Ishikawa (cell line): ENCODE results near the gene CCDC6.

Experiments
- CEBPB ChIP-seq: IDR thresholded peaks from 2 replicates; pipeline ENCODE4 v1.6.1; 2012
- CREB1 ChIP-seq: IDR thresholded peaks from 2 replicates; pipeline ENCODE4 v1.6.1; 2012; ENCODE audit warnings: low read depth
- EGR1 ChIP-seq: IDR thresholded peaks from 2 replicates; pipeline ENCODE4 v1.6.1; 2012
- EP300 ChIP-seq: IDR thresholded peaks from 2 replicates; pipeline ENCODE4 v1.6.1; 2012; ENCODE audit warnings: borderline replicate concordance
- FOXM1 ChIP-seq: IDR thresholded peaks from 2 replicates; pipeline ENCODE4 v1.6.1; 2012; ENCODE audit warnings: low read depth, borderline replicate concordance
- NFIC ChIP-seq: IDR thresholded peaks from 2 replicates; pipeline ENCODE4 v1.6.1; 2012
- RAD21 ChIP-seq: IDR thresholded peaks from 2 replicates; pipeline ENCODE4 v1.6.1; 2012; ENCODE audit warnings: low read depth
- TAF1 ChIP-seq: IDR thresholded peaks from 2 replicates; pipeline ENCODE4 v1.6.1; 2012; ENCODE audit warnings: low read depth, mild to moderate bottlenecking
- TCF12 ChIP-seq: IDR thresholded peaks from 2 replicates; pipeline ENCODE4 v1.6.1; 2012; ENCODE audit warnings: low read depth
- TEAD4 ChIP-seq: IDR thresholded peaks from 2 replicates; pipeline ENCODE4 v1.6.1; 2012
- YY1 ChIP-seq: IDR thresholded peaks from 2 replicates; pipeline ENCODE4 v1.6.1; 2012; ENCODE audit warnings: low read depth
- ZBTB7A ChIP-seq: IDR thresholded peaks from 2 replicates; pipeline ENCODE4 v1.6.1; 2012; ENCODE audit warnings: low read depth
- TF ChIP-seq, protein P1 (sequence below): IDR thresholded peaks from 2 replicates; pipeline ENCODE4 v1.6.1; 2012
- TF ChIP-seq, protein P2 (sequence below): IDR thresholded peaks from 2 replicates; pipeline ENCODE4 v1.6.1; 2012; ENCODE audit warnings: low read depth, mild to moderate bottlenecking
- TF ChIP-seq, protein P3 (sequence below): IDR thresholded peaks from 2 replicates; pipeline ENCODE4 v1.6.1; 2012

CCDC6 gene

DNA sequence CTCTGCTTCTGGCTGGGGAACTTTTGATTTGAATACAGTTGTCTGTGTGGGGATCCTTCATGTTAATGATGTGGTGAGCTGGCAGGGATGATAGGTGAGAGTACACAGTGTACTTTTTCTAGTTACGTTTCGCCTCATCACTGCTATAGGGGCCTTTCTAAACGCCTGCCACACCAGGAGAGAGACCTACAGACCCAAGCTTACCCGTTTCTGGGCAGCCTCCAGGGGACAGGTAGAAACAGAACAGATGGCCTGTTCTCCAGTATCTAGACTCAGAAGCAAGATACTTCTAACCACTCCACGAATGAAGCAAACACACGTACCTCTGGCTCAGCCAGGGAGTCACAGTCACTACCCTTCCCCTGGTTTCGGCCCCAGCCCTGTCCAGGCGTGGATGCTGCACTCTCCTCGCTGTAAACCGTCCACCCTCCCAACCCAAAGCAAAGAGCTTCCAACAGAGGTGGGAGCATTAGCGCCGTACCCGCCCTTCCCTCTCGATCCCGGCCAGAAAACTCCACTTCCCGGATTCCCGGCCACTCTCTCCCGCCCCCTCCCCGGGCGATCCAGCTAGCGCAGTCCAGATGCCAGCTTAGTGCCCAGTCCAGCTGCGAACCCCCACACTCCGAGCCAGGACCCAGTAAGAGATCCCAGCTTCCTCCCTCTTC is 1.2 kb downstream of the CCDC6 start:
- TF ChIP-seq RAD21 = no peak
- TF ChIP-seq, protein P1, sequence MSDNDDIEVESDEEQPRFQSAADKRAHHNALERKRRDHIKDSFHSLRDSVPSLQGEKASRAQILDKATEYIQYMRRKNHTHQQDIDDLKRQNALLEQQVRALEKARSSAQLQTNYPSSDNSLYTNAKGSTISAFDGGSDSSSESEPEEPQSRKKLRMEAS = no peak
- TF ChIP-seq EP300 = no peak
- TF ChIP-seq, protein P2, sequence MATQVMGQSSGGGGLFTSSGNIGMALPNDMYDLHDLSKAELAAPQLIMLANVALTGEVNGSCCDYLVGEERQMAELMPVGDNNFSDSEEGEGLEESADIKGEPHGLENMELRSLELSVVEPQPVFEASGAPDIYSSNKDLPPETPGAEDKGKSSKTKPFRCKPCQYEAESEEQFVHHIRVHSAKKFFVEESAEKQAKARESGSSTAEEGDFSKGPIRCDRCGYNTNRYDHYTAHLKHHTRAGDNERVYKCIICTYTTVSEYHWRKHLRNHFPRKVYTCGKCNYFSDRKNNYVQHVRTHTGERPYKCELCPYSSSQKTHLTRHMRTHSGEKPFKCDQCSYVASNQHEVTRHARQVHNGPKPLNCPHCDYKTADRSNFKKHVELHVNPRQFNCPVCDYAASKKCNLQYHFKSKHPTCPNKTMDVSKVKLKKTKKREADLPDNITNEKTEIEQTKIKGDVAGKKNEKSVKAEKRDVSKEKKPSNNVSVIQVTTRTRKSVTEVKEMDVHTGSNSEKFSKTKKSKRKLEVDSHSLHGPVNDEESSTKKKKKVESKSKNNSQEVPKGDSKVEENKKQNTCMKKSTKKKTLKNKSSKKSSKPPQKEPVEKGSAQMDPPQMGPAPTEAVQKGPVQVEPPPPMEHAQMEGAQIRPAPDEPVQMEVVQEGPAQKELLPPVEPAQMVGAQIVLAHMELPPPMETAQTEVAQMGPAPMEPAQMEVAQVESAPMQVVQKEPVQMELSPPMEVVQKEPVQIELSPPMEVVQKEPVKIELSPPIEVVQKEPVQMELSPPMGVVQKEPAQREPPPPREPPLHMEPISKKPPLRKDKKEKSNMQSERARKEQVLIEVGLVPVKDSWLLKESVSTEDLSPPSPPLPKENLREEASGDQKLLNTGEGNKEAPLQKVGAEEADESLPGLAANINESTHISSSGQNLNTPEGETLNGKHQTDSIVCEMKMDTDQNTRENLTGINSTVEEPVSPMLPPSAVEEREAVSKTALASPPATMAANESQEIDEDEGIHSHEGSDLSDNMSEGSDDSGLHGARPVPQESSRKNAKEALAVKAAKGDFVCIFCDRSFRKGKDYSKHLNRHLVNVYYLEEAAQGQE = no peak
- TF ChIP-seq TAF1 = no peak
- no peak for TF ChIP-seq EGR1
- TF ChIP-seq, protein P3, sequence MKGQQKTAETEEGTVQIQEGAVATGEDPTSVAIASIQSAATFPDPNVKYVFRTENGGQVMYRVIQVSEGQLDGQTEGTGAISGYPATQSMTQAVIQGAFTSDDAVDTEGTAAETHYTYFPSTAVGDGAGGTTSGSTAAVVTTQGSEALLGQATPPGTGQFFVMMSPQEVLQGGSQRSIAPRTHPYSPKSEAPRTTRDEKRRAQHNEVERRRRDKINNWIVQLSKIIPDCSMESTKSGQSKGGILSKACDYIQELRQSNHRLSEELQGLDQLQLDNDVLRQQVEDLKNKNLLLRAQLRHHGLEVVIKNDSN = no peak
- TF ChIP-seq CREB1 = no peak
- TF ChIP-seq TEAD4 = no peak
- TF ChIP-seq TCF12 = no peak
- no peak for TF ChIP-seq FOXM1
- TF ChIP-seq YY1 = no peak
- TF ChIP-seq CEBPB = no peak

DNA sequence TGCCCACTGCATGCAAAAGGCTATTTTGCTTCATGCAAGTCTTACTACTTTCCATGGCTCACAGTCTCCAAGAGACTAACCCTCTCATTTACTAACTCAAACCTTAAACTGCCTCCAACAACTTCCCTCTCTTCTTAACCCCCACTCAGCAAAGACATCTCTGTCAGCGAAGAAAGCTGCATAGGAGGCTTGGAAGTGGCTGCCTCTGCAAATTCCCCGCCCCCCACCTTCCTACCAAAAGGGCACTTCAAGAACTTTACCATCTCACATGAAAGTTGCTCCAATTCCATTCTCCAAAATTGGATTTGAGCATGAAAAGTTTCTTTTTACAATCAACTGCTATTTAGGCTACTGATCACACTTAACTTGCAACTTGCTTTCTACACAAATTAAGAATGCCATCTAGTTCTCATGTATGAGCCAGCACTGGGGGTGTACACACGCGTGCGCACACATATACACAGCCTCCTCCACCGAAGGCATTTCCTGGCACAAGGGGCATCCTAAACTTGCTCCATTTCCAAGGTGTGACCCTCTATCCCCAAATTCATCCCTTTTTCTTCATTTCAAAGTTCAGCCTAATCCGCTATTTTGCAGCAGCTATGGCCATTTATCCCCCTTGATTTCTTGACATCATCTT is 1.8 kb downstream of the CCDC6 start:
- no peak for TF ChIP-seq CEBPB
- TF ChIP-seq TAF1 = no peak
- TF ChIP-seq YY1 = no peak
- TF ChIP-seq TEAD4 = no peak
- TF ChIP-seq, protein P3 = no peak
- no peak for TF ChIP-seq FOXM1
- TF ChIP-seq, protein P2 = no peak
- TF ChIP-seq, protein P1 = no peak
- TF ChIP-seq NFIC = no peak
- no peak for TF ChIP-seq TCF12
- TF ChIP-seq ZBTB7A = no peak
- TF ChIP-seq EGR1 = no peak

DNA sequence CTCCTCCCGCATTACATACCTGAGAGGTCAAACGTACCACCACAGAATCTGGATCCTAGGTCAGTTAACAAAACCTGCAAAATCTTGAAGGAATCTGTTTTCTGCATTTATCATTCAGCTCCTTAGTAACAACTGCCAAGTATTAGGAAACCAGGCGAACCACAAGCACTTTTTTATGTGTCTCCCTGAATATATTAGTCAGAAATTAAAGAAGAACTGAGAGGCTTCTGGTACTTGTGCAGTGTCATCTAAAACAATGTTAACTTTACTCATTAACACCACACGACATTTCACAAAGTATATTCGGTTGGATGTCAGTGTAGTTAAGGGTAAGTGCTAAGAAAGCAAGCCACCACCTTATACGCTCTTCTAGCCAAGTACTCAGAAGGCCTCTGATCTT is 2.5 kb downstream of the CCDC6 start:
- TF ChIP-seq, protein P2 = no peak
- TF ChIP-seq EGR1 (no peak), EP300 (no peak), RAD21 (no peak)
- TF ChIP-seq, protein P3 = no peak
- TF ChIP-seq, protein P1 = no peak

DNA sequence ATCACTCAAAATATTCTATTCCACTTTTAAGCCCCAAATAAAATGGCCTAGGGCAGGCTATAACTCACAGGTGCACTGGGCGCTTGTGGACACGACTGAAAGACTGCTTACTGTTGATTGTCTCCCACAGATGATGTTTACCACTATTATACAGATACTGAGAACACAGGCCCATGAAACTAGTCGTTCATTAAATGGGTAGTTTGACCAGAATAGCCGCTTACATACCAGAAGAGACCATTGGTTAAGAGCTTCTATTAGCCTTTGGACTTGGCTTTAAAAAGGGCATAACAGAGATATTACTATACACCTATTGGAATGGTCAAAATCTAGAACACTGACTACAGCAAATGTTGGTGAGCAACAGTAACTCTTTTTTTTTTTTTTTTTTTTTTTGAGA is 4.3 kb downstream of the CCDC6 start:
- TF ChIP-seq YY1 (no peak), TCF12 (no peak), CREB1 (no peak), EGR1 (no peak), TEAD4 (no peak)
